Activated T-helper 1 cell treated with anti-CD3 and anti-CD28 coated beads, Interleukin-2, amount 50 U/mL, for 16 hours (primary cell): ENCODE results near the gene ZNF681.
"Not testable (repeated sequence)": the region's sequence is repeated elsewhere in the genome, so short reads cannot be mapped to it uniquely, and the experiment has no call there.

Experiments
- DNase-seq, 2 donors: peaks; one replicate each; pipeline ENCODE4 v3.0.0-alpha.2; 2020; ENCODE audit warnings: low read depth in 1 of 2, low spot score in 1 of 2

ZNF681 gene

DNA sequence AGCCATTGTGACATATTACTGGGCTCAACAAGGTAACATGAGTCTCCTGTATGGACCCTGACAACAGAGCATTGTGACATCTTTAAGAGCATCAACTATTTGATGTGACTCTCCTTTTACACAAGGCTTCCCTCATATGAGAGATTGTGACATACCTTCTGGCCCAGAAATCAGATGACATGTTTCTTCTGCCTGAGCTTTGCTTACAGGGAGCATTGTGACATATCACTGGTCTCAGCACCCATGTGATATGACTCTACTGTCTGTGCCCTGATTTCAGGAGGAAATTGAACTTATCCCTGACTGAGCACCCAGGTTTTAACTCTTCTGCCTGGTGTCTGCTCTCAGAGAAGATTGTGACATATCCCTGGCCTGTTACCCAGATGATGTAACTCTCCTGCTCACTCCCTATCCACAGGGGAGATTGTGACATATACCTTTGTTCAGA lies 15.9 kb upstream of the ZNF681 start:
- DNase-seq = no peak

DNA sequence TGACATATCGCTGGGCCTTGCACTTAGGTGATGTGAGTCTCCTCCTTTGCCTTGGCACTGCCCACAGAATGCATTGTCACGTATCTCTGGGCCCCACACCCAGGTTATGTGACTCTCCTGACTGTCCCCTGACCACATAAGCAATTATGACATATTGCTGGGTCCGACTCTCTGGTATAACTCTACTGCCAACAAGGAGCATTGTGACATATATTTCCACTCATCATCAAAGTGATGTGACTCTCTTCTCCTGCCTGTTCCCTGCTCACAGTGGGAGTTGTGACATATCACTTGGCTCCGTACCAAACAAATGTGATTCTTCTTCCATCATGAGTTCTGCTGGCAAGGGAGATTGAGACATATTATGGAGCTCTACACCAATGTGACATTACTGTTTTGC lies 15.4 kb upstream of the ZNF681 start:
- no peak for DNase-seq

DNA sequence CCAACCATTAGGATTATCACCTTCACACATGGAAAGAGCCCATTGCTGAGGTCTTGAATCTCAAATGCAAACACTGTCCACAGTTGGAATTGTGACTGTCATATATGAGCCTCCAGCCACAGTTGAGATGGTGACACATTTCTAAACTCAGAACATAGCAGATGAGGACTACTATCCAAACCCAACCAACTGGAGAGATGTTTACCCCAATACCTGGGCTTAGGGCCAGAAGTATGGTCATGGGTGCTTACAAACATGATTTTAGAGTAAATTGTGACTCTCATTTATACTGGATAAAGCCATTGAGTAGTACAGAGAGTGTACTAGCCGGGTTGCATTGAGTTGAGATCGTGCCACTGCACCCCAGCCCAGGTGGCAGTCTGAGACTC lies 14.0 kb upstream of the ZNF681 start:
- DNase-seq = no peak

DNA sequence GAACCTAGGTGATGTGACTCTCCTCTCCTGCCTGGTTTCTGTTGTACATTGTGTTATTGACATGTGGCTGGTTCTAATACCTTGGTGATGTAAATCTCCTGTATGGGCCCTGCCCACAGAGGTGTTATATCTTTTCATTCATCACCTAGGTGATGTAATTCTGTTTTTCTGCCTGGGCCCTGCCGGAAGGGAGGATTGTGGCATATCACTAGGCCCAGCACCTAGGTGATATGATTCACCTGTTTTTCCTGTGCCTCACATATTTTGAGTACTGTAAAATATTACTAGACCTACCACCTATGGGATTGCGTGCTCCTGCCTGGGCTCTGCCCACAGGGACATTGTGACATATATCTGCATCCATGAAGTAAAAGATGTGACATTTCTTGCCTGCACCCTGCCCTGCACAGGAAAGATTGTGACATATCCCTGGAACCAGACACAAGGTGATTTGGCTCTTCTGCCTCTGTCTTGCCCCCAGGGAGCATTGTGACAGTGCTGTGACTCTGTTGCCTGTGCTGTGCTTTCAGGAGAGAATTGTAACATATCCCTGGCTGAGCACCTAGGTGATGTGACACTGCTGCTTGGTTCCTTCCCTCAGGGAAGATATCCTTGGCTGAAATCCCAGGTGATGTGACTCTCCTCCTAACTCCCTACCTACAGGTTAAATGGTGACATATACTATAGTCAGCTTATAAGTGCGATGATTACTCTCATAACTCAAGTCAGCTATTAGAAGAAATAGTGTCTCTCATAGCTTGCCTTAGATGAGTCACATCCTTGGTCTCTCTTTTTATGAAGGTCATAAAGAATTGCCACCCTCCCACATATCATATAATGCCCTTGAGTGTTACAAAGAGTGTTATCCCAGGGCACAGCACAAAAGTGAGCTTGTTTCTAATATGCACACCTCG lies 13.3 kb upstream of the ZNF681 start:
- DNase-seq = no peak

DNA sequence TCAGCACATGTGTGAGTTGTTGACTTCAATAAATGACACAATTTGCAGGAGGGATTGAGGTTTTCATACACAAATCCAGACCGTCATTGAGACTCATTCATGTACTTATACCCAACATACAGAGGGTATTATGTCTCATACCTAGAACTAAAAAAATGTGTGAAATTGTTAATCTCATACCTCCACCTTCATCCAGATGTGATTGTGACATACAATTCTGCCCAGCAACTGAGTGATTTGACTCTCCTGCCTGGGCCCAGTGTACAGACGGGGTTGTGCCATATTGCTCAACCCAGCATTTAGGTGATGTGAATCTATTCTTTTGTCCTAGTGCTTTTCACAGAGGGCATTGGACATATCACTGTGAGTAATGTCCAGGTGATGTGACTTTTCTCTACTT lies 12.6 kb upstream of the ZNF681 start:
- DNase-seq = no peak

DNA sequence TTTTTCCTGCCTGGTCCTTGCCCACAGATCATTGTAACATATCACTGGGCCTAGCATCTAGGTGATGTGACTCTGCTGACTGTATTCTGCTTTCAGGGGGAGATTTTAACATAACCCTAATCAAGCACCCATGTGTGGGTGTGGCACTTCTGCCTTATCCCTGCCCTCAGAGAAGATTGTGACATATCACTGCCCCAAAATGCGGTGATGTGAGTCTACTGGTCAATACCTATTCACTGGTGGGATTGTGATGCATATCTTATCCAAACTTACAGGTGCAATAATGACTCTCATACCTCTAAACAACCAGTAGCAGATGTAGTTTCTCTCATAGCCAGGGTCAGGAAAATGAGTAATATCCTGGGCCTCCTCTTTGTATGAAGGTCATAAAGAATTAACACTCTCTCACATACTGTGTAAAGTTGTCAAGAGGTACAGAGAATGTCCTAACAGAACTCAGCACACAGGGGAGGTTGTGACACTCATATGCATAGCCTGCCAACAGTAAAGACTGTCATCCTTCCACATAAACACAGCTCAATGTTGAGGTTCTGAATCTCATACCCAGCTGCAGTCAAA lies 12.1 kb upstream of the ZNF681 start:
- no peak for DNase-seq

DNA sequence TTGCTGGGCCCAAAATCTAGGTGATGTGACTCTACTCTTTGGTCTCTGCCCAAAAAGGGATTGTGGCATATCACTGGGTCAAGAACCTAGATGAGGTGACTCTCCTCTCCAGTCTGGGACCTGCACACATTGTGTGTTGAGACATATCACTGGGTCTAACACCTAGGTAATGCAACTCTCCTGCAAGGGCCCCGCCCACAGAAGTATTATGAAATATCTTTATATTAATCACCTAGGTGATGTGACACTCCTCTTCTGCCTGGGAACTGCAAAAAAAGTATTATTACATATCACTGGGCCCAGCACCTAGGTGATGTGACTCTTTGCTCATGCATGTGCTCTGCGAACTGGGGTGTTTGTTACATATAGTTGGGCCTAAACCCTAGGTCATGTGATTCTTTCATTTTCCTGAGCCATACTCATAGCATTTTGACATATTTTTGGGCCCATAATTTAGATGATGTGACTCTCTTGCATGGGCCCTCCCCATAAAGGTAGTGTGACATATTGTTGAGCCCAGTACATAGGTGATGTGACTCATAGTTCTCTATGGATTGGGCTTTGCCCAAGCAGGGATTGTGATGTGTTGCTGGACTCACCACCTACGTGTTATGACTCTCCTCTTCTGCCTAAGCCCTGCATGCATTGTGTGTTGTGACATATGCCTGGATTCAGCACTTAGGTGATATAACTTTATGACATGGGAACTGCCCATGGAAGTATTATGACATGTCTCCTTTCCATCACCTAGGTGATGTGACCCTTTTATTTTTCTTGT lies 11.2 kb upstream of the ZNF681 start:
- DNase-seq = no peak

DNA sequence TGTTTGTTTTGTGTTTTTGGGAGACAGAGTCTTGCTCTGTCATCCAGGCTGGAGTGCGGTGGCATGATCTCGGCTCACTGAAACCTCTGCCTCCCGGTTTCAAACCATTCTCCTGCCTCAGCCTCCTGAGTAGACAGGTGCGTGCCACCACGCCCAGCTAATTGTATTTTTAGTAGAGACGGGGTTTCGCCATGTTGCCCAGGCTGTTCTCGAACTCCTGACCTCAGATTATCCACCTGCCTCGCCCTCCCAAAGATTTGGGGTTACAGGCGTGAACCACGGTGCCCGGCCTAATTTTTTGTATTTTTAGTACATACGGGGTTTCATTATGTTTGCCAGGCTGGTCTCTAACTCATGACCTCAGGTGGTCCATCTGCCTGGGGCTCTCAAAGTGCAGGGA lies 8.3 kb upstream of the ZNF681 start:
- DNase-seq = no peak

DNA sequence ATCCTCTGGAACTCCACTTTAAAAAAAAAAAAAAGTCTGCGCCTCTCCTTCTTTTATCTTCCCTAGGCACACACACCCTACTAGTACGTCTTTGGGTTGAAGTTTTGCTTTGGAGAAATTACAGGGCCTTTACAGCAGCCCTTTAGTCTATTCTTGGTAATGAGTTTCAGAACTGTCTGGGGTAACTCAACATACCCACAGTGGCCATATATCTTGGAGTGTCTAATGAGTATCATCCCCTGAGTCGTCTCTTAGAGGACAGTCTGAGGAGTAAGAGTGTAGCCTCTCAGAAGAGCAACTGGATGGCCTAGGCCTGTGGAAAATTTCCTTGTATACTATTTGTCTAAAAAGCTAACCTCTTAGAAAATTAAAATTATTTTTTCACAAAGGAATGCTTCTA lies 6.1 kb upstream of the ZNF681 start:
- DNase-seq = no peak

DNA sequence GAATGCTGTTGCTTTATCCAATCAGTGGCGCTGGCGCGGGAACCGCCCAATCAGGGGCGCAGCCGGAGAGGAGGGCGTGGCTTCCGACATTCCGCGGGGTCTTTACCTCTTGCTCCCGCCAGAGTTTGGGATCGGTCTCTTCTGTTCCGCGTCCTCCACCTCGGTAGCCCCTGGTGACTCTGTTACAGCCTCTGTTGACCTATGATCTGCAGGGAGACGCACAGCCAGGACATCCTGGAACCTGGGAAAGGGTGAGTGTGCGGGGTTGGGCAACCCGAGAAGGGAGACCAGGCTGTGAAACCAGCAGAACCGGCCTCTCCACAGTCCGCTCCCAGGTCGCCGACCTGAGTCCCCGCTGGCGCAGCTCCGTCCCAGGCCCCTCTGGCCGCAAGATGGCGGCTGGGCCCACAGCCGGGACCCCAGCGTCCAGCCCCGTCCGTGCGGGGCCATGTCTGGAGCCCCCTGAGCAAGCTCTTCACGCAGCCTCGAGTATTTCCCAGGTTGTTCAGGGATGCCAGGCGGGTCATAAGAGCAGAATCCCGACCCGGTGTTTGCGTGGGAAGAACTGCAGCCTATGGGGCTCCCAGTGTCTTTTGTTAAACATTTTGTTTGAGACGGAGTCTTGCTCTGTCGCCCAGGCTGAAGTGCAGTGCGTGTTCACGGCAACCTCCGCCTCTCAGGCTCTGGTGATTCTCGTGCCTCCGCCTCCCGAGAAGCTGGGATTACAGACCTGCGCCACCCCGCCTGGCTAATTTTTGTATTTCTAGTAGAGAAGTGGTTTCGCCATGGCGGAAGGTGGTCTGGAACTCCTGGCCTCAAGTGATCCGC lies 4.4 kb upstream of the ZNF681 start:
- peak; percentile 67 to 76 for DNase-seq

DNA sequence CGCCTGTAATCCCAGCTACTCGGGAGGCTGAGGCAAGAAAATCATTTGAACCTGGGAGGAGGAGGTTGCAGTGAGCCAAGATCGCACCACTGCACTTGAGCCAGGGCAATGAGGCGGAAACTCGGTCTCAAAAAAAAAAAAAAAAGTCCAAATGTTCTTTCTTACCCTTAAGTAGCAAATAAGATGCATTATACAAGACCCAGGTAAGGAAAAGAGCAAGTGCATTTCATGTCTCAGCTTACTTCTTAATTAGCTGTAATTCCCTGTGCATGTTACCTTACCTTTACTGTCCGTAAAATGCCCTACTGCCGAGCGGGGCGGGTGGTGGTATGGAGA lies 3.8 kb upstream of the ZNF681 start:
- DNase-seq = no peak

DNA sequence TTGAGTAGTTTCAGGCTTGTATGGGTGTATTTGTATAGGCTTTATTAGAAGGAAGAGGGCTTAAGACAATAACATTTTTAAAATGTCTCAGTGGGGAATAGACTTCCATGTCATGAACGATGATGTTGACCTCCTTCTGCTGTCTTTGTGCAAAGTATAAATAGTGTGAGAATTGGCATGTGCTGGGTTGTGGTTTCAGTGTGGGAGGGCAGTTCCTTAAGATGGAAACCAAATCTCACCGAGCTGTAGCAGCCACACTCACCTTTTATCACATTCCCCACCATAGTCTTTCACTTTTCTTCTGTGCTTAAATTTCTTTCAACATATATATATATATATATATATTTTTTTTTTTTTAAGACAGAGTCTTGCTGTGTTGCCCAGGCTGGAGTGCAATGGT lies 1.6 kb upstream of the ZNF681 start:
- not testable (repeated sequence) for DNase-seq

DNA sequence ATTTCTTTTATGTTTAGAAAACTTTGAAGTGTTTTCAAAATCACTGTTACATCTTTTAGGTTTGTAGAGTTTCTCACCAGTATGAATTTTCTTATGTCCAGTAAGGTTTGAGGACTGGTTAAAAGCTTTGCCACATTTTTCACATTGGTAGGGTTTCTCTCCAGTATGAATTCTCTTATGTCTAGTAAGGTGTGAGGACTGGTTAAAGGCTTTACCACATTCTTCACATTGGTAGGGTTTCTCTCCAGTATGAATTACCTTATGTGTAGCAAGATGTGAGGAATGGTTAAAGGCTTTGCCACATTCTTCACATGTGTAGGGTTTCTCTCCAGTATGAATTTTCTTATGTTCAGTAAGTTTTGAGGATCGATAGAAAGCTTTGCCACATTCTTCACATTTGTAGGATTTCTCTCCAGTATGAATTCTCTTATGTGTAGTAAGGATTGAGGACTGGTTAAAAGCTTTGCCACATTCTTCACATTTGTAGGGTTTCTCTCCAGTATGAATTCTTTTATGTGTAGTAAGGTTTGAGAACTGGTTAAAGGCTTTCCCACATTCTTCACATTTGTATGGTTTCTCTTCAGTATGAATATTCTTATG lies 15.0 kb downstream of the ZNF681 start:
- DNase-seq = not testable (repeated sequence)

DNA sequence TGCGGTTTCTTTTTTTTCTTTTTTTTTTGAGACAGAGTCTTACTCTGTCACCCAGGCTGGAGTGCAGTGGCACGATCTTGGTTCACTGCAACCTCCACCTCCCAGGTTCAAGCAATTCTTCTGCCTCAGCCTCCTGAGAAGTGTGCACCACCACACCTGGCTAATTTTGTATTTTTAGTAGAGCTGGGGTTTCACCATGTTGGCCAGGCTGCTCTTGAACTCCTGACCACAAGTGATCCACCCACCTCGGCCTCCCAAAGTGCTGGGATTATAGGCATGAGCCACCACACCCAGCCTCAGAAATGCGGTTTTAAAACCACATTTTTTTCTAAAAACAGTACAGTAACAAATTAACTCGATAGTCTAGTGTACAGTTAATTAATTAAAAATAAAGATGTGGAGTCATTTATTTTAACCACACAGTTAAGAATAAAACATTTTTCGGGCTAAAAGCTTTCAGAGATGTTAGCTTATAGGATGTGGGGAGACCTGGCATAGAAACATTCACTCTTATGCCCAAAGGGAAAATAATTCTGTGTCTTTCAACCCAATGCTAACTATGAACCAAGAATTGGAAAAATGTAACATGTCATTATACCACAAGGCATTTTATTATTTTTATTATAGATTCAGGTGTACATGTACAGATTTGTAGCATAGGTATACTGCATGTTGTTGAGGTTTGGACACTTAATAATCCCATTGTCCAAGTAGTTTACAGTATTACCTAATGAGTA lies 27.8 kb downstream of the ZNF681 start:
- not testable (repeated sequence) for DNase-seq

DNA sequence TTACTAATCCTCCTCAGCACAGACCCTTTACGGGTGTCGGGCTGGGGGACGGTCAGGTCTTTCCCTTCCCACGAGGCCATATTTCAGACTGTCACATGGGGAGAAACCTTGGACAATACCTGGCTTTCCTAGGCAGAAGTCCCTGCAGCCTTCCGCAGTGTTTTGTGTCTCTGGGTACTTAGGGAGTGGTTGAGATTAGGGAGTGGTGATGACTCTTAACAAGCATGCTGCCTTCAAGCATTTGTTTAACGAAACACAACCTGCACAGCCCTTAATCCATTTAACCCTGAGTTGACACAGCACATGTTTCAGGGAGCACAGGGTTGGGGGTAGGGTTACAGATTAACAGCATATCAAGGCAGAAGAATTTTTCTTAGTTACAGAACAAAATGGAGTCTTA lies 34.5 kb downstream of the ZNF681 start:
- DNase-seq = not testable (repeated sequence)

DNA sequence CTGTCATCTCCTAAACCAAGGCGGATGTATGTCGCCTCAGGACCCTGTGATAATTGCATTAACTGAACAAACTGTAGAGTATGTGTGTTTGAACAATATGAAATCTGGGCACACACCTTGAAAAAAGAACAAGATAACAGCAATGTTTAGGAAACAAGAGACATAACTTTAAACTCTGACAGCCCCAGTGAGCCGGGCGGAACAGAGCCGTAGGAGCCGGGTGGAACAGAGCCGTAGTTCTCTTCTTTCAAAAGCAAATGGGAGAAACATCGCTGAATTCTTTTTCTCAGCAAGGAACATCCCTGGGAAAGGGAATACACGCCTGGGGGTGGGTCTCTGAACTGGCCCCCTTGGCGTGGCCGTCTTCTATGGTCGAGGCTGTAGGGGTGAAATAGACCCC lies 39.9 kb downstream of the ZNF681 start:
- no peak for DNase-seq

DNA sequence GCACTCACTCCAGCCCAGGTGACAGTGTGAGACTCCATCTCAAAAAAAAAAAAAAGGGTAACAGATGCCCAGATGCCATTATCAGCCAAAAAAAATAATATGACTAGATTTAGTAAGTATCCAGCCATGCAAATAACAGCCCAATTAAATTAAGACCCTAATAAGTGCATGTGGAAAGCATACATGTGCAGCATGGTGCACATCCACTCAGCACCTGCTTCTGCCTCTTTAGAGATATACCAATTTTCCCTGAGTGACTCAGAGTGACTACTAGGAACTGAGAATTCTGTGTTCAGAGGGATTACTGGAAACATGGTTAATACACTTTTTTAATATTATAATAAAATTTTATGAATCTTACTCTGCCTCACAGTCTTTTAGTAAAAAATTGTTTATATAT lies 41.9 kb downstream of the ZNF681 start:
- no peak for DNase-seq

DNA sequence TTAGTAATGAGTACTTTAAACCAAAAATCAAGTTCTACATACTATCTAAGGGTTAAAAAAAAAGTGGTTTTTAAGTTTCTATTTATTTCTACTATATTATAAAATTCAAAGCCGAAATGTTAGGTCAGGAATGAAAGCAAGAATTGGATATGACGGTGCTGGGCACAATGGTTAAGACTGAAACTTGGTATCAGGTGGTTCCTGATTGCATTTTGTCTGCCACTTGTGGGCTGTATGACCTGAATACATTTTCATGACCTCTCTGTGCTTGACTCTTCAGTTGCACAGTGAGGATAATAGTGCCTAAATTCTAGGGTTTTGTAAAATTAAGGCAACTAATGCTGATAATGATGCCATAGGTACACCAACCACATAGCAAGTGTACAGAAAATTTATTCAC lies 49.3 kb downstream of the ZNF681 start:
- DNase-seq = no peak

DNA sequence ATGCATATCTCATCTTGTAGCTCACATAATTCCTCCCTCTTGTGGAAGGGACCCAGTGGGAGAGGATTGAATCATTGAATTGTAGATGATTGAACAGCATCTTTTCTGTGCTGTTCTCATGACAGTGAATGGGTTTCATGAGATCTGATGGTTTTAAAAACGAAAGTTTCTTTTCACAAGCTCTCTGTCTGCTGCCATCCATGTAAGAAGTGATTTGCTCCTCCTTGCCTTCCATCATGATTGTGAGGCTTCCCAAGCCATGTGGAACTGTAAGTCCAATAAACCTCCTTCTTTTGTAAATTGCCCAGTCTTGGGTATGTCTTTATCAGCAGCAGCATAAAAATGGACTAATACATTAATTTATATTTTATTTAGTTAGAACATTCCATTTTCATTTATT lies 52.0 kb downstream of the ZNF681 start:
- DNase-seq = no peak

DNA sequence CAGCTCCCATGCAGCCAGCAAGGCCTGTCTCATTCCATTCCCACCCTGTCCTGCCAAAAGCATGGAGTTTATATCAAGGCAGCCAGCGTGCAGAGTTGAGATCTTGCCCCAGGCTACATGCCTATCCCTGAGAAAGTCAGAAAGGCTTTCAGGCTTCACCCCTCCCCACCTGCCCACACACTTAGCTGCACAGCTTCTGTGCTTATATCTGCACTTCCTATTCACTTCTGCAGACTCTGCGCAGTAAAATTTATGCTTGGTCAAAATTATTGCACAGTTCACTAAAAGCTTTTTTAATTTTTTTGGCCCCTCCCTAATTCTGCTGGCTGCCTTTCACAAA lies 59.2 kb downstream of the ZNF681 start:
- no peak for DNase-seq
